Calu3 (cell line): Measurements from ENCODE around the gene ALG6. TPM values are rescaled to one million over a fixed set of nuclear protein-coding genes. Genes with fewer than 3 reads are reported as not detected.

Experiments
- BruUV-seq: library from RNA; stranded (reverse); fragments of 400-500 nt; replicated peaks from 2 replicates; lab custom pipeline; 2021; lab: Mats Ljungman, UMichigan
- CTCF ChIA-PET: fragments of 300-600 bp; sonication (Branson Sonifier 250); formaldehyde crosslinking; loops from one replicate; lab custom pipeline; 2022; ENCODE audit warnings: antibody characterized with exemption; lab: Charles Lee
- DNase-seq: peaks from one replicate; pipeline ENCODE4 v3.0.0; 2022
- H3K27ac Mint-ChIP-seq: one replicate; pipeline ENCODE4 v1.8.0; 2022; ENCODE audit warnings: mixed read lengths; ENCODE audit not compliant: unreplicated experiment
- H3K27me3 Mint-ChIP-seq: one replicate; pipeline ENCODE4 v1.8.0; 2022; ENCODE audit warnings: mixed read lengths; ENCODE audit not compliant: unreplicated experiment
- H3K36me3 Mint-ChIP-seq: one replicate; pipeline ENCODE4 v1.8.0; 2022; ENCODE audit warnings: mild to moderate bottlenecking, moderate library complexity, mixed read lengths; ENCODE audit not compliant: insufficient read depth, unreplicated experiment
- H3K4me1 Mint-ChIP-seq: one replicate; pipeline ENCODE4 v1.8.0; 2022; ENCODE audit warnings: mild to moderate bottlenecking, low read depth, mixed read lengths; ENCODE audit not compliant: unreplicated experiment
- H3K4me3 Mint-ChIP-seq: one replicate; pipeline ENCODE4 v1.8.0; 2022; ENCODE audit warnings: mild to moderate bottlenecking, low read depth, moderate library complexity, mixed read lengths; ENCODE audit not compliant: unreplicated experiment
- H3K9me3 Mint-ChIP-seq: one replicate; pipeline ENCODE4 v1.8.0; 2022; ENCODE audit warnings: low read depth, mixed read lengths; ENCODE audit not compliant: unreplicated experiment
- intact Hi-C: fragments of 100-400 bp; cut with micrococcal nuclease; formaldehyde crosslinking; loops from one replicate; pipeline ENCODE4 v1.10.0; 2022; ENCODE audit not compliant: unreplicated experiment
- microRNA-seq: library from miRNA; unstranded; fragments of <30 nt; microRNA quantifications from one replicate; pipeline ENCODE4 v1.2.0, GENCODE V29; 2022
- total RNA-seq: library from RNA; stranded (reverse); gene quantifications from 2 replicates; pipeline ENCODE4 v1.2.3, GENCODE V29; 2022
- TF ChIP-seq, protein P1 (sequence below): fragments of 200-600 bp; IDR thresholded peaks from one replicate; pipeline ENCODE4 v1.8.0; 2022; ENCODE audit warnings: antibody characterized with exemption; ENCODE audit not compliant: unreplicated experiment

ALG6 gene
- total RNA-seq, 1 experiment from 2014 or later: 24.0 TPM

DNA sequence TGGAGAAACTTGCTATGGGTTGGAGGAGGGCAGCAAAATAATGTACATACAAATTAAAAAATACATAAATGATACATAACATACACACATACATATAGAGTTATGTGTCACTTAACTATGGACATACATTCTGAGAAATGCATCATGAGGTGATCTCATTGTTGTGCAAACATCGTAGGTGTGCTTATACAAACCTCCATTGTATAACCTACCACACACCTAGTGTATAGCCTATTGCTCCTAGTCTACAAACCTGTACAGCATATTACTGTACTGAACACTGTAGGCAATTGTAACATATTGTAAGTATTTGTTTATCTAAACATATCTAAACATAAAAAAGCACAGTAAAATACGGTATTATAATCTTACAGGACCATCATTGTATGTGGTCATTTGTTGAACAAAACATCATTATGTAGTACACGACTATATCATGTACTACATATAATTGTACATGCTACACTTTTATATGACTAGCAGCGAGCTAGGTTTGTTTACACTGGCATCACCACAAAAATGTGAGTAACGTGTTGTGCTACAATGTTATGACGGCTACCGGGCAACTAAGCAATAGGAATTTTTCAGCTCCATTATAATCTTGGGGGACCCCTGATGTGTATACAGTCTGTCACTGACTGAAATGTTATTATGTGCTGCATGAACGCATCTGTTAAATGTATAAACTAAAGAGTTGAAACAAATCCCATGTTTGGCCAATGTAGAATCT, 120.1 kb downstream of the ALG6 start:
- Mint-ChIP-seq H3K4me1 (no peaks in the 10 kb centered on the region), H3K36me3 (no peaks in the 10 kb centered on the region), H3K9me3 (no peaks in the 10 kb centered on the region), H3K27me3 (no peaks in the 10 kb centered on the region), H3K4me3 (no peak overlapping the region), H3K27ac (no peak overlapping the region)
- BruUV-seq: no TSS peak
- CTCF ChIA-PET: interaction anchor here (0.6 kb wide), 1 partner anchor 552 kb away, joined by 3 read pairs; no protein-coding TSS in a partner anchor
- TF ChIP-seq, protein P1, sequence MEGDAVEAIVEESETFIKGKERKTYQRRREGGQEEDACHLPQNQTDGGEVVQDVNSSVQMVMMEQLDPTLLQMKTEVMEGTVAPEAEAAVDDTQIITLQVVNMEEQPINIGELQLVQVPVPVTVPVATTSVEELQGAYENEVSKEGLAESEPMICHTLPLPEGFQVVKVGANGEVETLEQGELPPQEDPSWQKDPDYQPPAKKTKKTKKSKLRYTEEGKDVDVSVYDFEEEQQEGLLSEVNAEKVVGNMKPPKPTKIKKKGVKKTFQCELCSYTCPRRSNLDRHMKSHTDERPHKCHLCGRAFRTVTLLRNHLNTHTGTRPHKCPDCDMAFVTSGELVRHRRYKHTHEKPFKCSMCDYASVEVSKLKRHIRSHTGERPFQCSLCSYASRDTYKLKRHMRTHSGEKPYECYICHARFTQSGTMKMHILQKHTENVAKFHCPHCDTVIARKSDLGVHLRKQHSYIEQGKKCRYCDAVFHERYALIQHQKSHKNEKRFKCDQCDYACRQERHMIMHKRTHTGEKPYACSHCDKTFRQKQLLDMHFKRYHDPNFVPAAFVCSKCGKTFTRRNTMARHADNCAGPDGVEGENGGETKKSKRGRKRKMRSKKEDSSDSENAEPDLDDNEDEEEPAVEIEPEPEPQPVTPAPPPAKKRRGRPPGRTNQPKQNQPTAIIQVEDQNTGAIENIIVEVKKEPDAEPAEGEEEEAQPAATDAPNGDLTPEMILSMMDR: no peak
- DNase-seq: no peak
- intact Hi-C loops: no loop called here

Small RNA genes lying within 50 kb of the gene (microRNA-seq; reads per million reads assigned to microRNA genes)
- not detected for gene MIR6068

Other genes with a start within 250 kb of the ALG6 start
- 0.28 and 0.29 TPM in 2 replicates for gene FOXD3, start 45.1 kb upstream of the ALG6 start, total RNA-seq
- gene ITGB3BP, start 155.6 kb downstream of the ALG6 start, total RNA-seq: 42.1 and 52.1 TPM in 2 replicates
- 6.7 and 9.6 TPM in 2 replicates for gene EFCAB7, start 155.9 kb downstream of the ALG6 start, total RNA-seq
- 52.9 and 56.6 TPM in 2 replicates for gene PGM1, start 225.8 kb downstream of the ALG6 start, total RNA-seq